ENCODE data around the gene SYT9. TPM values are rescaled to one million over a fixed set of nuclear protein-coding genes. Genes with fewer than 3 reads are reported as not detected.
"Not testable (repeated sequence)": the region's sequence is repeated elsewhere in the genome, so short reads cannot be mapped to it uniquely, and the experiment has no call there.

Gene SYT9
- total RNA-seq, 1 experiment from 2014 or later, result not detected

DNA sequence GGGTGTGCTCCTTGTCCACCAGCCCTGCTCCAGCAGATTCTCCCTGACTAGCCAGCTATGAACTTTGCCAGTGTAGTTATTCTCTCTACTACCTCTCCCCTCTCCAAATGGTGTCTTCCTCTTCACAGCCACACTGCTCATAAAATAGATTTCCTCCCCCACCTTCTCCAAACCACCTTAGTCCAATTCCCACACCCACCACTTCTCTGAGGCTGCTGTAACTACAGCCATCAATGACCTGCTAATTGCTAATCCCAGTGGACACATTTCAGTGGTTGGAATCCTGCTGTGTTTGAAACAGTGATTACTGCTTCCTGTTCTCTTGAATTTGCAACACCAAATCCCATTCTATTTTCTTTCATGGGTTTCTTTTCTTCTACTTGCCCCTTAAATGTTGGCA, 23.4 kb downstream of the SYT9 start:
- DNase-seq (ENCODE audit: low read depth), result no peak

DNA sequence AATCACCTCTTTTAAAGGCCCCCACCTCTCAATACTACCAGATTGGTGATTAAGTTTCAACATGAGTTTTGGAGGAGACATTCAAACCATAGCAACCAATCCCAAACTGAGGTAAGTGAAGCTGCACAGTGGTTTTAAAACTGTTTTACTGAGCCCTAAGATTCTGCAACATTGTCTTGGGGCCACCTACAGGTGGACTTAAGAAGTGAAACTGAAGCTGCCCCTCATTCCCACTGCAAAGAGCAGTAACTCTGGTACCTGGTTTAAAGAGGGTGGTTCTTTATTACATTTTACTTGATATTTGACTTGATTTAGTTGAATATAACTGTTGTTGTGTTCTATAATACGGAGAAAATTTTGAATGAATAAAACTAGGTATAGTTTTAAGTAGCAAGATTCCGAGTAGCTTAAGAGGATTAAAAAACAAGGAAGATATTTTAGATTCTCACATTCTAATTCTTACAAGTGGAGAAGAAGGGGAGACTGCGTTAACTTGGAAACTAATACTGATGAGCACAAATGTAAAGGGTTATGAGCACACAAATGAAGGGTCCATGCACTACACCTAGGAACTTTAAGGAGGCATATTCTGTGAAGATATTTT, 26.7 kb downstream of the SYT9 start:
- DNase-seq (ENCODE audit: low read depth), result peak; percentile 14

DNA sequence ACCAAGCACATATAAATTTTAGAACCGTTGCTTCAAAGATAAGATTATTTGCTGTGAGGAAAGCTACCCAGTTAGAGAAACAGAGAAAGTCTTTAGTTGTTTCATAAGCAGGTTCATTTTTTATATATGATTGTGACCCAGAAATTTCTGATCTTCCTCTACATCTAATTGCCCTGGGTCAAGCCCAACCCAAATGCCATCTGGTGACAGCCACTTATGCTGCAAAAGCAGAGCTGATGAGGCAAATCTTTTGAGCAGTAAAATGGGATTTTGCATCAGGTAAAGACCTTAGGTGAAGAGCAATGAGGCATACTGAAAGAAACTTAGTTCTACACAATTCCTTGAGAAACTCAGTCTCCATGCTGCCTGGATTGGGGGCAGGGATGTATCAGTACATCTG, 28.0 kb downstream of the SYT9 start:
- DNase-seq (ENCODE audit: low read depth), result no peak

DNA sequence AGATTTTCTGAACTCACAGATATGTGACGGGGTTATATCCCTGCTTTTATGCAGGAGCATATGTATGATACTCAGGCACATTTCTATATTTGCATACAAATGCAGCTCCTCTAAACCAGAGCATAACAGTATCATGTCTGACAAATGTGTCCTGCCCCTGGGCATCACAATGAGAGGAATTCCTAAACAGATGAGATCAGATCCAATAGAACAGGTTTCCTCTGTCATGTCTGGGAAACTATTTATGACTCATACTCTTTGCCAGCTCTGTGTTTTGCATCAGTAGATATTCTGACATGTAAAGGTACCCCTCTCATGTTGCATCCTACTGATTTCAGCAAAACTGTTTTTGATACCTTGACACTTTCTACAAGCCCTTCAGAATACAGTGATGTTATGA, 29.4 kb downstream of the SYT9 start:
- DNase-seq (ENCODE audit: low read depth), result peak; percentile 7

DNA sequence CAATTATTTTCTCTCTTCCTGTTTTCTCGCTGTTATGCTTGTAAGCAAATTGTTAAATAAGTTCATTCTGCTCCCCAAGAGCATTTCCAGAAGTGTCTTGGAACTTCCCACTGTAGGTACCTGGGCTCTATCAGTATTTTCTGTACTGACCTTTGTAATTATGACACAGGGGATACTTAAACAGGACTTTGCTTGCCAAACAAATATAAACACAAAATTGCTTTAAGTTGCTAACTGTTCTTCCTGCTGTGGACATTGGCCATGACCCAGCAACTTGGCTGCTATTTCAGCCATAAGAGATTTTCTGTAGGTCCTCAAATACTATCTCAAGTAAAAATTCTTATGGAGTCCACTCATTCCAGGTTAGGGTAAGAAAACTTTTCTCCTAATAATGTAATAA, 30.1 kb downstream of the SYT9 start:
- no peak for DNase-seq (ENCODE audit: low read depth)

DNA sequence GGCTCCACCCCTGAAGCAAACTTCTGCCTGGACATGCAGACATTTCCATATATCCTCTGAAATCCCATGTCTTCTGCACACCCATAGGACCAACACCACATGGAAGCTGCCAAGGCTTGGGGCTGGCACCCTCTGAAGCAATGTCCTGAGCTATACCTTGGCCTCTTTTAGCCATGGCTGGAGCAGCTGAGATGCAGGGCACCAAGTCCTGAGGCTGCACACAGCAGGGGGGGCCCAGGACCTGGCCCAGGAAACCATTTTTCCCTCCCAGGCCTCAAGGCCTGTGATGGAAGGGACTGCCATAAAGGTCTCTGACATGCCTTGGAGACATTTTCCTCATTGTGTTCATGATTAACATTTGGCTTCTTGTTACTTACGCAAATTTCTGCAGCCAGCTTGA, 34.5 kb downstream of the SYT9 start:
- DNase-seq (ENCODE audit: low read depth), result no peak

DNA sequence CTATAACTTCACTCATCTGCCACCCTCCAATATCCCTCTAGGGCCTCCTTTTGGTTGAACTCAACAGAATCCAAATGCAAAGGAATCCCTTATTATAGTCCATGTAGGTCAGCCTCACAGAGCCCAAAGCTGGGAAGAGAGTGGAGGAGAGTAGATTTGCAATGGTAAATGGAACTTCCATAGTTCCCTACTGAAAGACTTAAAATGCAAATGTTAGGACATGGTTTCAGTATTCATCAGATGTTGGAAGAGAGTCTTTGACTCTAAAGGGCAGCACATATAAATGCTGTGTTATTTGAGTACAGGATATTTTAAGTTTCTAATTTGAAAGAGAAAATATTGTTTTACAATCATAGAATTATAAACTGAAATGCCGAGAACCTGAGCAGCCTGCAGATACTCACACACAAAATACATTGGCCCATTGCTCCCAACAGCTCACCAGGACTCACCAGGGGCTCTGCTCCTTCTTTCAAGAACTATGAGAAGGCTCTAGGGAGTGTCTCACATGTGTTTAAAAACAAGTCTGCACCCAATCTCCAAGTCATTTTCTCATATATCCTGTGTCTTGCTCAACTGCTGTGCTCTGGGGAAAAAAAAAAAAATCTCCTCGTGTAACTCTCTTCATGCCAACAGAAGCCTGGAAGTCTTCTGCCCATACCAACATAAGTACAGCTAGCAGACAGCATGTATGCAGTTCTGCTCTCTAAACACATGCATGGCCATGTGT, 39.6 kb downstream of the SYT9 start:
- DNase-seq (ENCODE audit: low read depth), result no peak

DNA sequence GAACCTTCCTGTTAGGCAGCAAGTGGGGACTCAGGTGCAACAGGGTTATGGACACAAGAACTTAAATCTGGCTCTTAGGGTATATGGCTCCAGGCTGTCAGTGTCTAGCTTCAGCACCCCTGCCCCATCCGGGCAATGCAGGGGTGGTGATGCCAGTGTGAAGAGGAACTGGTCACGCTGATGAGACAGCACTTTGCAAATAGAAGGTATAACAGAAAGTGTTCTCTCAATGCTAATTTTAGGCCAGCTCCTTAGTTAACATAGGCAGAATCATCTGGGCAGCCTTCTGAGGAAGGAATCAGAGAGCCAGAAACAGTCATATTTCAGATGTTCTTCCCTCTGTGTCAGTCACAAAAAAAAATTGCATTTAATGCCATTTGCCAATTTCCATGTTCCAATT, 41.2 kb downstream of the SYT9 start:
- no peak for DNase-seq (ENCODE audit: low read depth)

DNA sequence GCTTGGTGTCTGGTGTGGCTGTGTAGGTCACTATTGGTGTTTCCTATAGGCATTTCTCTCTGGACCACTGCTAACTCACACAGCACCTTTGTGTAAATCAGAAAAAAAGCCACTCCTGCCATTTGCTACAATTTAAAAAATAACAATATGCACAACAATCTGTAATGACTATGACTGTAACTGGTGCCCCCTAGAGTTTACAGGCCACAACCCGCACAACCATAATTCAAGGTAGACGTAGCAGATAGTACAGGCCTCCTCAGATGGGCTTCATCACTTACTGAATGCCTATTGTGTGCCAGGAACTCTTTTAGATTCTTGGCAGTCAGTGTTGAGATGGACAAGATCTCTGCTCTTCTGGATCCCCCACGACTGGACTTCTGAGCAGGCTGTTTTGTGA, 47.7 kb downstream of the SYT9 start:
- DNase-seq (ENCODE audit: low read depth), result no peak

DNA sequence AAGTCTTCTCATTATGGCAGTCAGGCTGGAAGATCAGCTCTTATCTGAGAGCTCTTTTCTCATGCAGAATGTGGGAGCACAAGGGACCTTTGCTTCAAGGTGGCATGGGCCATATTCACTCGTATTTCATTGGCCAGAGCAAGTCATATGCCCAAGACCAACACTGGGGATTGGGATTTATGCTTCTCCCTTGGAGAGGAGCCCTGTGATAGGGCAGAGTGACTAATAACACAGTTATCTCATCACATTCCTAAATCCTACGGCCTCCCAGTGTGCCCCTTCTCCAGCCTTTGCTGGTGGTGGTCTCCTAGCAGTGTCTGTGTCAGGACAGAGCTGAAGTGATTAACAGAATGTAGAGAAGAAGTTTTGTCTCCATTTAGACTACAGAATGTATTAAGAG, 48.6 kb downstream of the SYT9 start:
- no peak for DNase-seq (ENCODE audit: low read depth)

DNA sequence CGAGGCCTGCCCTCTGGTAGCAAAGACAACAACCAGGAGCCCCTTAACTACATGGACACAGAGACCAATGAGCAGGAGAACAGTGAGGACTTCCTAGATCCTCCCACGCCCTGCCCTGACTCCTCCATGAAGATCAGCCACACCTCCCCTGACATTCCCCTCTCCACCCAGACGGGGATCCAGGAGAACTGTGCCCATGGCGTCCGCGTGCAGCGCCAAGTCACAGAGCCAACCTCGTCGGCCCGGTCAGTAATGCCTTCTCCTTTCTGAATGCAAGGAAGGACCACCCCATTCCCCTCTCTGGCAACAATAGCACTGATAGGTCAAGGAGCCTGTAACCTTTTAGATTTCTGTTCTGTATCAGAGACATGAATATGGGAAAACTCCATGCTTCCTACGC, 51.4 kb downstream of the SYT9 start:
- no peak for DNase-seq (ENCODE audit: low read depth)

DNA sequence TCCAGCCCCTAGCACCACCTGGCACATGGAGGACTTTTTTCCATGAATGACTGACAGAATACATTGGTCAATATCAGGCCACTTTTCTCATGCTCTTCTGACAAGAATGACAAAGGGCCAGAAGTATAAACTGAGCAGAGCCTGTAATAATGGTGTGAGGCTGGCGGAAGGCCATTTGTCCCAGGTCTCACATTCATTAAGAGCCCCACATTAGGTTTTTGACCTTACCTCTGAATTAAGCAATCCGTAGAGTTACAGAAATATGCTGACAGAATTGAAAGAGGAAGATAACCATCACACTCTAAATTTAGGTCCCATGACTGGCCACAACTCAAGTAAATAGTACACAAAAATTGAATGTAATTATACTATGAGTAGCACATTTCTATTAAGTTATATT, 55.2 kb downstream of the SYT9 start:
- no peak for DNase-seq (ENCODE audit: low read depth)

DNA sequence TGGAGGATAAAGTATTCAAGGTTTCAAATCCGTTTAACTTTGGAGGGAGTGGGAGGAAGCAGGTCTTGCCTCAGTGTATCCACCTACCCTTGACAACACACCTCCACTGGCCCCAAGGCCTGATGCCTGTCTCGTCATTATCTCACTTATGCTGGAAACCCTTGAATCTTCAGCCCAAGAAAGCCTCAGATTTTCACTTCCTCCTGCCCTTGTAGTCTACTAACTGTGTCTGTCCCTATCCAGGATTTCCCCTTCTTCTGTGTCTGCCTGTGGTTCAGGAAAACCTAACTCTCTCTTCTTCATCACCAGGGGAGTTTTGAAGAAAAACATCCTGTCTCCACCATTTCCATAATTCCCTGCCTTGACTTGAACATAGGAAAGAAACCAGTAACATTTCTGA, 56.1 kb downstream of the SYT9 start:
- no peak for DNase-seq (ENCODE audit: low read depth)

DNA sequence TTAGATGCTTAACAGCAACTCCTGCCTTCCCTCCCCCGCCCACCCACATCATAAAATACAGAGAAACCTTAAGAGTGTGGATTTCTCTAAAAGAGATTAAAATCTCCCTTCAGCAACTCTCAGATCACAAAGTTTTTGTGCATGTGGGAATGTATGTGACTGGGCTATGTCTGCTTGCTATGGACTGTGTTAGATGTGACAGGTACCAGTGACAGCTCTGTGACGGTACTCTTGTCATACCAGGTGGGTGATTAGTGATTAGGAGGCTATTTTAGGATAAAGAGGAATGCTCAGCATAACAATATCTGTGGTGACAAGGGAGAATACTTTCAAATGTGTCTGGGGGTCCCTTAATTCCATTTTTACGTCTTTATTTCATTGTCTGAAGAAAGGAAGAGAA, 60.2 kb downstream of the SYT9 start:
- no peak for DNase-seq (ENCODE audit: low read depth)

DNA sequence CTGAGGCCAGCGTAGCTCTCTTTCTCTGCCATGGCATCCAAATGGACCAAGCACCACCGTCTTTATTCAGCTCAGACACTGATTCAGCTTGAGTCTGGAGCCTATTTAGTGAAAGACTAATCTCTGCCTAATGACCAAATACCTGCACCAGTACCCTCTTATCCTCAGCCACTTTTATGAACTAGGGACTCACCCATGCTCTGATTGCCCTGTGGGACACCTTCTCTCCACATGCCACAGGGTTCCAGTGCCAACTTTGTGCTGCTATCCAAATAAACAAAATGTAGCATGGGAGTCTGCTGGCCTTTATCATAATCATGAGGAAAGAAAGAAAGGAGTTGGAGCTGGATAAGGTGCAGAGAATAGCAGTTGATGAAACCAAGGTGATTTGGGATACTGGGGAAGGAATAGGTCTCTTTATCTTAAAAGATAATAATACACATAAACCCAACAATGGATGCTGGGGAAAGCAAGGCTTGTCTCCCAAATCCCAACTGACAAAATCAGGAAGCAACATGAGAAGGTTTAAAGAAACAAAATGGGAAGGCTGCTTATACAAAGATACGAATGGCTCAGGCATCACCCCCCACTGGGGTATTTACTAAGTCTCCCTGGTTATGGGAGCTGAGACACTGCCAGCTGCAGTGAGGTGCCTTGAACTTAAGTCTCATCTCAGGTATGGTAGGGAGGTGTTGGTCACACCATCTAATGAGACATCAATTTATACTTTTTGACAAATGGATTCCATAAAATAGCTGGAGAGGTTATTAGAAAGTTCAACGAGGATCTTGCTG, 63.3 kb downstream of the SYT9 start:
- no peak for DNase-seq (ENCODE audit: low read depth)

DNA sequence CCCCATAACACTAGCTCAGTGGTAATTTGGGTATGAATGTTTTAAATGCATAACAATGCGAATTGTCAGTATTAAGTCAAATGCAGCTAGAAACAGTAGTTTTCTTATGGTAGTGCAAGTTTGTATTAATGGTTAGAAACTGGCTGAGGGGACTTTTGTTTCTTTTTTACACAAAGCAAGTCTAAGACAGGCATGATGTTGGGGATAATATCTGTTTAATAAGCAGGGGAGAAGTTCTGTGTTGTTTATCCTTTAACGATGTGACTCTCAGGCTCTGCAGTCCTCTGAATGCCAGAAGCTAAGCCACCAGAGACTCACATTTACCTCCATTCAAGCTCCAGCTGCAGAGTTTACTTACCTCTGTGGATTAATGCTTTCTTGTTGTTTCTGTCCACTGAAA, 67.8 kb downstream of the SYT9 start:
- DNase-seq (ENCODE audit: low read depth), result no peak

DNA sequence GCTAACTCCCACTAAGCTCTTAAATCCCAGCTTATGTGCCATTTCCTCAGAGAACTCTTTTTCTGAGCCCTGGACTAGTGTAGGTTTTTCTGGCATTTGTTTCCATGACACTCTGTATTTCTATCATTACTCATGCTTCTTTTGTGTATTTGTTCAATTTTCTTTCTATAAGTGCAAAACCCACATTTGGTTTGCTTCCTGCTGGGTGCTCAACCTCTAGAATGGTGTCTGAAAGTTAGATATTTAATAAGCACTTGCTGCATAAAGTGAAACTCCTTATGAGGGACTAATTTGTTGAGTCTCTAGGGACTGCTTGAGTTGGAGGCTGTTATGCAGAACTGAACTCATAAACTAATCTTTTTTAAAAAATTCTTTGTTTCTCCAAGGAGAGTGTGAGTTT, 68.6 kb downstream of the SYT9 start:
- no peak for DNase-seq (ENCODE audit: low read depth)

DNA sequence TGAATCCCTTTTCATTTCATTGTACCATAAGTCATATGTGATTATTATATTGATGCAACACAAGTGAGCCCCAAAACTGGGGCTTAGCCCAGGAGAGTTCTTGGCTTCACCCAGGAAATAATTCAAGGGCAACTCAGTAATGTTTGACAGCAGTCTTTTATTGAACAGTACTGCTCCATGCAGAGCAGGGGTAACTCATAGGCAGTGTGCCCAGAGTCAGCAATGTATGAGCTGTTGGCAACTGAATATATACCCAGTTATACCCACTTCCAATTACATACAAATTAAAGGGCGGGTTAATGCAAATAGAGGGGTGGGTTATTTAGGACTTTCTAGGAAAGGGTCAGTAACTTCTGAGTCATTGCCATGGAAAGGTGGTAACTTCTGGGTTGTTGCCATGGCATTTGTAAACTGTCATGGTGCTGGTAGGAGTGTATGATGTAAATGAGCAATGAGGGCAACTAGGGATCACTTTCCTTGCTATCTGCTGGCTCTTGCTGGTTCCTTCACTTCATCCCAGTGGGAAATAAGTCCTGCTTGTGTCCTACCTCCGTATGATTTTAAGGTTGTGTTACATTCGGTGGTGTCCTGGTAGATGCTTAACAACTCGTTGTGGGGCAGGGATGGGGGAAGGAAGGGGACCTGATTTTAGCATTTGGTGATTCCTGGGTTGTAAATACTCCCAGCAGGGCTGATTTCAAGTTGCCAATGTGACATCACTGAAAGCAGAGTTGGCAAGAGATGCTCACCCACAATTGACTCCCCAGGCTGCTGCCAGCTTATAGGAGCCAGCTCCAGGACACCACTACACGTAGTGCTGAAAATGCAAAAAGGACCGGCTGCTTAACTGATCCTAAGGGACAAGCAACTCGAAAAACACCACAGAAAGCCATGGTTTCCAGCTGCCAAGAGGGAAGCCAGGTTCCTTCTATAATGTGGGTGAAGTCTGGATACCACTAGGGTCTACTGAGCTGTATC, 70.1 kb downstream of the SYT9 start:
- no peak for DNase-seq (ENCODE audit: low read depth)

DNA sequence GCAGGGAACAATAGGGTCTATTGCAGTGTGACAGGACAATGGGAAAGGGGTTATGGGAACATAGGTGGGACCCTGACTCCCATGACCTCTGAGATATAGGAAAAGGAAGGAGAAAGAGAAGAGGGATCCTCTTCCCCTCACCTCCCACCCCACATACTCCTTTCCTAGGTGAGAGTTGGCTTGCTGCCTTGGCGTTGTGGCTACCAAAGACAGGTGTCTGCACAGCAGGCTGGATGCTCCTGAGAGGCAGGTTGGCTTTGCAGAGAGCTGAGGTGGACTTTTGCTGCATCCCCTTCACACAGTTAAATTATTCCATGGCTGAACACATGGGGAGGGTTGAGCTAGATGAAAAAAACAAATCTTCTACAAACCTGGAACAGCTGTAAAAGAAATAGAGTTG, 80.7 kb downstream of the SYT9 start:
- no peak for DNase-seq (ENCODE audit: low read depth)

DNA sequence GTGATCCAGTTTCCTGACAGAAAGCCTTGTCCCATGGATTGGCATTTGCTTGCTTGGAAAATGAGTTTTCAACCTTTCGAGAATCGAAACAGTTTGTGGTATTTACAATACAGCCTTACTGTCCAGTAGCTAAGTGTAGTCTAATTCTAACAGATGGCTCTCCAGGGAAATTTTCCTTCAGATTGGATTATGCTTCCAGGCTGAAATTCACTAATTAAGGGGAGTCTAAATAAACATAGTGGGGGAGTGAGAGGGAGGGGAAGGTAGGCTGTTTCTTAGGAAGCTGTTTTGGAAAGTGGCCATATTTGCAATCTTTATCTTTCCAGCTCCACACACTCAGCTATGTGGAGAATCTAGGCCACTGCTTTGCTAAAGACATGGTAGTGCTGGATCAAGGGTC, 81.3 kb downstream of the SYT9 start:
- DNase-seq (ENCODE audit: low read depth), result no peak

DNA sequence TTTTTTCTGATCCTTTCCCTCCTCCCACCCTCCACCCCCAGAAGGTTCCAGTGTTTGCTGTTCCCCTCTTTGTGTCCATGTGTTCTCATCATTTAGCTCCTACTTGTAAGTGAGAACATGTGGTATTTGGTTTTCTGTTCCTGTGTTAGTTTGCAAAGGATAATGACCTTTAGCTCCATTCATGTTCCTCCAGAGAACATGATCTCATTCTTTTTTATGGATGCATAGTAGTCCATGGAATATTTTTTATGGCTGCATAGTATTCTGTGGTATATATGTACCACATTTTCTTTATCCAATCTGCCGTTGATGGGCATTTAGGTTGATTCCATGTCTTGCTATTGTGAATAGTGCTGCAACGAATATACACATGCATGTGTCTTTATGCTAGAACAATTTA, 83.7 kb downstream of the SYT9 start:
- not testable (repeated sequence) for DNase-seq (ENCODE audit: low read depth)

DNA sequence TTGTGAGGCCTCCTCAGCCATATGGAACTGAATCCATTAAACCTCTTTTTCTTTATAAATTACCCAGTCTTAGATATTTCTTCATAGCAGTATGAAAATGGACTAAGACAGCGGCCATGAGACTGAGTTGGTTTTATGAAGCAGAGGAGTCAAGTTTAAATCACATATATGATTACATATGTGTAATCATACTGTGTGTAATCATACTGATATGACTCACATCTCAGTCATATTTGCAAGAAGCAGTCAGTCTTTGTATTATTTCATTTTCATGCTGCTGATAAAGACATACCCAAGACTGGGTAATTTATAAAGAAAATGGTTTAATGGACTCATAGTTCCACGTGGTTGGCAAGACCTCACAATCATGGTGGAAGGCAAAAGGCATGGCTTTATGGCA, 89.8 kb downstream of the SYT9 start:
- no peak for DNase-seq (ENCODE audit: low read depth)
